Activated naive CD4-positive, alpha-beta T cell treated with anti-CD3 and anti-CD28 coated beads, Interleukin-2, amount 10 ng/mL, durations not matched to agents 7 days and 5 days (primary cell): ENCODE data around the gene LAIR2.

Source experiments
- CTCF ChIA-PET: fragments of 350-600 bp; sonication (Branson Sonifier 250); formaldehyde crosslinking; loops from one replicate; lab custom pipeline; 2021; ENCODE audit warnings: antibody characterized with exemption; lab: Charles Lee
- DNase-seq: peaks from one replicate; pipeline ENCODE4 v3.0.0-alpha.2; 2020
- H3K27ac Mint-ChIP-seq: one replicate; pipeline ENCODE4 v1.8.0; 2021; ENCODE audit warnings: mild to moderate bottlenecking, moderate library complexity, mixed read lengths
- H3K27me3 Mint-ChIP-seq: one replicate; pipeline ENCODE4 v1.8.0; 2021; ENCODE audit warnings: mild to moderate bottlenecking, mixed read lengths
- H3K36me3 Mint-ChIP-seq: one replicate; pipeline ENCODE4 v1.8.0; 2021; ENCODE audit warnings: mixed read lengths
- H3K4me1 Mint-ChIP-seq: one replicate; pipeline ENCODE4 v1.8.0; 2021; ENCODE audit warnings: mixed read lengths
- H3K4me3 Mint-ChIP-seq: one replicate; pipeline ENCODE4 v1.8.0; 2021; ENCODE audit warnings: mild to moderate bottlenecking, moderate library complexity, mixed read lengths
- H3K9me3 Mint-ChIP-seq: one replicate; pipeline ENCODE4 v1.8.0; 2021; ENCODE audit warnings: mixed read lengths

LAIR2 gene

DNA sequence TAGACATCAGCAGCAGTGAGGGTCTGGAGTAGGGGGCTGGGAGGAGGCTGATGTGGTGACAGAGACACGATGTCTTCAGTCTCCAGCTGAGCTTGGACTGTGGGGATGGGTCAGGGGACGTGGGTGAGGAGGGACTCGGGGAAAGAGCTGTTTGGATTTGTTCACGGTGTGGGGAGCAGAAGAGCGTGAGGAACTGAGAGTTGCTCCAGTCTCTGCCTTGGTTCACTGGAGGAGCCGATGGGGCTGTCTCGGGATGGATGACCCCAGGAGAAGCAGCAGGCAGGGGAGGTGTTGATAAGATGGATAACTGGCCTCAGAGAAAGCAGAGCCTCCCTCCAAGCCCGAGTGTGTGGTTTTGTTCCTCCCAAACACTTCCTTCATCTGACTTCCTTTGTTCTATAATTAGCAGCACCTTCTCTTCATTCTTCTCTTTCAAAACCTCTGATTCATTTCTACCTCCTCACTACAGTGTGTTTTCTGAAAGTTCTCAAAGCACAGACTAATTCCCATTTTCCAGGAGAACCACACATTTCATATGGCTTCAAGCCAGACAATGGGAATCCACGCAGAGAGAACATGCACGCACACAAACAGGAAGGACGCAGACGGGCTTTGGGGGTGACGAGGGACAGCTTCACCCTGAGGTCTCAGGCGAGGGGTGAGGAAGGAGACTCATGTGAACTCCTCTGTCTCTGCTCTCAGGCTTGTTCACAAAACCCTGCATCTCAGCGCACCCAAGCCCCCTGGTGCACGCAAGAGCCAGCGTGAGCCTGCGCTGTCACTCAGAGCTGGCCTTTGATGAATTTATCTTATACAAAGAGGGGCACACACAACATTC is 18.6 kb downstream of the LAIR2 start:
- H3K27me3 Mint-ChIP-seq, result peaks cover 14% of the 10 kb centered on the region
- peaks cover 70% of the 10 kb centered on the region for H3K4me1 Mint-ChIP-seq
- DNase-seq, result peak; percentile 48
- H3K9me3 Mint-ChIP-seq, result peaks cover 2% of the 10 kb centered on the region
- H3K27ac Mint-ChIP-seq, result peak overlapping the region; percentile 92
- peak overlapping the region; percentile 67 for H3K4me3 Mint-ChIP-seq
- H3K36me3 Mint-ChIP-seq, result peaks cover 13% of the 10 kb centered on the region
- CTCF ChIA-PET, result interaction anchor here (0.9 to 1.1 kb wide), 2 partner anchors 41 to 132 kb away, joined by 3 read pairs; no protein-coding TSS in a partner anchor

DNA sequence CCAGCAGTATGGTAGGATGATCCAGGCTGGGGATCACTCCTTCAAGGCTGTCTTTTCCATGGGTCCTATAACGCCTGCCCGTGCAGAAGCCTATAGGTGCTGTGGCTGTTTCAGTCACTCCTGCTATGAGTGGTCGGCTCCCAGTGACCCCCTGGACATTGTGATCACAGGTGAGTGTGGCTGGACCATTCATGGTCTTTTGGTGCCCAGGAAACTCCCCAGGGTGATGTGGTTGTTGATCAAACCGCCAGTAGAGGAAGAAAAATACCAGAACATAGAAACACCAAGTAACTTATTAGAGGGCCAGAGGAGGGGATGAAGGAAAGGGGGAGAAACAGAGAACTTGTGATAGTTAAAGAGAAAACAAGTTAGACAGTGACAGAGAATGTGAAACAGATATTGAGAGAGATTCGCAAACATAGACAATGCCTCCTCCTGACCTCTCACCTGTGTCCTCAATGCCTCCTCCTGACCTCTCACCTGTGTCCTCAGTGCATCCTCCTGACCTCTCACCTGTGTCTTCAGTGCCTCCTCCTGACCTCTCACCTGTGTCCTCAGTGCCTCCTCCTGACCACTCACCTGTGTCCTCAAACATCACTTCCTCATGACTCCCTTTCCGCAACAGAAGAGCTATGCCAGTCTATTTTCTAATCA is 19.4 kb downstream of the LAIR2 start:
- peaks cover 2% of the 10 kb centered on the region for H3K9me3 Mint-ChIP-seq
- H3K4me3 Mint-ChIP-seq, result peak overlapping the region; percentile 67
- peaks cover 20% of the 10 kb centered on the region for H3K27me3 Mint-ChIP-seq
- peaks cover 14% of the 10 kb centered on the region for H3K36me3 Mint-ChIP-seq
- peaks cover 70% of the 10 kb centered on the region for H3K4me1 Mint-ChIP-seq
- peak overlapping the region; percentile 92 for H3K27ac Mint-ChIP-seq
- no peak for DNase-seq
- CTCF ChIA-PET, result no interaction called here

DNA sequence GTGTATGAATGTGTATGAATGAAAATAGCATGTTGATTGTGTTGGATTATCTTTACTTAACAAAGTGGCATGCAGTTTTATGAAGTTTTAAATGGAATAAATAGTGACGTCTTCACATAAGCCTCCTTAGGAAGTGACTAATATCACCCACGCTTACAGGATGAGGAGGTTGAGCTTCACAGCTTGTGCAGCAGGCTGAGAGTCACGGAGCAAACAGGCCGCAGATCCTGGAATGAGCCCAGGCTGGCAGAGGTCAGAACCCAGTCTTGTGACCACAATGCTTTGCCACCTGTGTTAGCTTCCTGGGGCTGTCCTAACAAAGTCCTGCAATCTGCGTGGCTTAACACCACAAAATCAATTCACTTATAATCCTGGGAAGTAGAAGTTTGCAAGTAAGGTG is 20.8 kb downstream of the LAIR2 start:
- Mint-ChIP-seq H3K27ac (peak overlapping the region; percentile 82), H3K9me3 (peaks cover 10% of the 10 kb centered on the region), H3K4me3 (peak overlapping the region; percentile 21), H3K27me3 (peaks cover 25% of the 10 kb centered on the region), H3K36me3 (peaks cover 21% of the 10 kb centered on the region), H3K4me1 (peaks cover 66% of the 10 kb centered on the region)
- DNase-seq, result peak; percentile 65
- CTCF ChIA-PET, result no interaction called here

DNA sequence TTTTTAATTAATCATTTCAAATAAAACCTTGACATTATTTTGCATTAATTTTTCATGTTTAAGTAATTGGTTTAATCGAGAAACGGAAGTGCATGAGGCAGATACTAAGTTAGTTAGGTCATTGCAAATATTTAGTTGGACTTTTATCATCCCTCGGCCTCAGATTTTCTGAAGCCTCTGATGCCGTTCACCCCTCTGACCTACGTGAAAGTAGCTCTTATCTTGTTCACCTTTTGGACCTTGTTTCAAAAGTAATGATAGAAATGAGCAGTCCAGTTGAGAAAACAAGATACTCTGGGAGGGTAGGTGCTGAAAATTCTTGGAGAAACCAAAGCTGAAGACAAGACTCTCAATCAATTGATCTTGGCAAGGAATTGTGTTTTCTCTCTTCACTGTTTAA is 23.0 kb downstream of the LAIR2 start:
- peaks cover 15% of the 10 kb centered on the region for H3K36me3 Mint-ChIP-seq
- H3K4me3 Mint-ChIP-seq, result no peak overlapping the region
- CTCF ChIA-PET, result no interaction called here
- peaks cover 55% of the 10 kb centered on the region for H3K4me1 Mint-ChIP-seq
- H3K27me3 Mint-ChIP-seq, result peaks cover 34% of the 10 kb centered on the region
- peaks cover 10% of the 10 kb centered on the region for H3K9me3 Mint-ChIP-seq
- no peak for DNase-seq
- no peak overlapping the region for H3K27ac Mint-ChIP-seq

DNA sequence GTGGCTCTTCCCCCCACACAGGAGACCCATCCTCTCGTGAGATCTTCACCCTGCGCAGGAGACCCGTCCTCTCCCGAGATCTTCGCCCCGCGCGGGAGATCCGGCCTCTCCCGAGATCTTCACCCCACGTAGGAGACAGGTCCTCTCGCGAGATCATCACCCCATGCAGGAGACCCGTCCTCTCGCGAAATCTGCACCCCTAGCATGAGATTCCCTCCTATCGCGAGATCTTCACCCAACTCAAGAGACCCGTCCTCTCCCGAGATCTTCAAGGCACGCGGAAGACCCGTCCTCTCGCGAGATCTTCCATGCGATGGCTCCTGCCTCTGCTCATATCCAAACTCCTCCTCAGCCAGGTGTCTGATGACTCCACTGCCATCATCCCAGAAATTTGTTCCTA is 24.3 kb downstream of the LAIR2 start:
- Mint-ChIP-seq H3K4me1 (peaks cover 46% of the 10 kb centered on the region), H3K4me3 (no peak overlapping the region), H3K36me3 (peaks cover 14% of the 10 kb centered on the region), H3K9me3 (peaks cover 10% of the 10 kb centered on the region), H3K27me3 (peaks cover 34% of the 10 kb centered on the region), H3K27ac (no peak overlapping the region)
- no peak for DNase-seq
- CTCF ChIA-PET, result no interaction called here

DNA sequence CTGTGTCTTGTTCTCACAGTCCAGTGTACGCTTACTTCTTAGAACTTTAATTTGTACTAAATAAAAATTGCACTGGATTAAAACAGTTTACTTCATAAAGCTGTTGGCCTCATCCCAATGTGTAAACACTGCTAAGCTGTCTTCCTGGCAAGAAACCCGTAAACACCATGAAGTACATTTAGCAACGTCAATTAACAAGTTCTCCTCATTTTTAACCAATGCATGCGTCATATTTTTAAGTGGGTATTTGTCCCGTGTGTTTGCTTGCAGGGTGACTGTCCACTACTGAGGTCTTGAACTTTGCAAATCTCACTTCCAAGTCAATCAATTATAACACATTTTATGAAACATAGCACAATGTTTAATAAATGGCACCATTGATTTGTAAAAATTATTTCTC is 28.2 kb downstream of the LAIR2 start:
- Mint-ChIP-seq H3K9me3 (peaks cover 8% of the 10 kb centered on the region), H3K27ac (no peak overlapping the region), H3K27me3 (peaks cover 64% of the 10 kb centered on the region), H3K36me3 (peaks cover 8% of the 10 kb centered on the region), H3K4me1 (peaks cover 45% of the 10 kb centered on the region), H3K4me3 (no peak overlapping the region)
- no peak for DNase-seq
- CTCF ChIA-PET, result no interaction called here

DNA sequence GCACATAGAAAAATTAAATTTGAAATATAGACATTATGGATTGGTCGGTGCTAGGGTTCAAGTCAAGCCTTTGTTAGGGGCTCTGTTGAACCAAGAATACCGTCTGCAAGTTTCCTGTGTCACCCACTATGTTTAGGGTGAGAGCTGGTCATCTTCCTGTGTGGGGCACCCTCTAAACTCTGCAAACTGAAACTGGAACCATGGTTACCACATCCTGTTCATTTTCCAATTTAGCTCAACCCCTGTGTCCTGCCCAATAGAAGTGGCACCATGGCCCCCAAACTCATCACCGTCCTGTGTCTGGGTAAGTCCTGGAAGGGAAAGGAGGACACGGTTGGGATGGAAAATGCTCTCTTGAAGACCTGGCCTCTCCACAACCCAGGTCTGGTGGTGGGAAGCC is 29.9 kb downstream of the LAIR2 start:
- H3K27me3 Mint-ChIP-seq, result peaks cover 69% of the 10 kb centered on the region
- peak overlapping the region; percentile 37 for H3K4me3 Mint-ChIP-seq
- CTCF ChIA-PET, result no interaction called here

DNA sequence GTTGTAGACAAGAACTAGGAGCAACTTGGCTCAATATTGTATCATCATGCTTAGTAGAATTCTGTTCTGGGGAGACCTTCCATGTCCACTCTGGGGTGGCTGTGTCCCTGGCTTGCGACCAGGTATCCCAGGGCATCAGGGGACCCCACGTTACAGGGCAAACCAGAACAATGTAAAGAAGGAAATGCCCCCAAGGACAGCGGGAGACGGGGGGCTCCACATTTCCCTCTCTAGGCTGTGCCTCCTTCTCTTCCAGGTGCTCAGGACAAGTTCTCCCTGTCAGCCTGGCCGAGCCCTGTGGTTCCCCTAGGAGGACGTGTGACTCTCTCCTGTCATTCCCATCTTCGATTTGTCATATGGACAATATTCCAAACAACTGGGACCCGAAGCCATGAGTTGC is 30.8 kb downstream of the LAIR2 start:
- no peaks in the 10 kb centered on the region for H3K9me3 Mint-ChIP-seq
- peaks cover 2% of the 10 kb centered on the region for H3K36me3 Mint-ChIP-seq
- no peak overlapping the region for H3K4me3 Mint-ChIP-seq
- no peak overlapping the region for H3K27ac Mint-ChIP-seq
- DNase-seq, result no peak
- H3K27me3 Mint-ChIP-seq, result peaks cover 69% of the 10 kb centered on the region
- peaks cover 42% of the 10 kb centered on the region for H3K4me1 Mint-ChIP-seq
- CTCF ChIA-PET, result no interaction called here

More for the DNA sequence above, 29.9 kb downstream of the LAIR2 start:
- DNase-seq, result peak; percentile 48
- Mint-ChIP-seq H3K27ac (no peak overlapping the region), H3K36me3 (peaks cover 3% of the 10 kb centered on the region), H3K9me3 (peaks cover 4% of the 10 kb centered on the region), H3K4me1 (peaks cover 45% of the 10 kb centered on the region)

DNA sequence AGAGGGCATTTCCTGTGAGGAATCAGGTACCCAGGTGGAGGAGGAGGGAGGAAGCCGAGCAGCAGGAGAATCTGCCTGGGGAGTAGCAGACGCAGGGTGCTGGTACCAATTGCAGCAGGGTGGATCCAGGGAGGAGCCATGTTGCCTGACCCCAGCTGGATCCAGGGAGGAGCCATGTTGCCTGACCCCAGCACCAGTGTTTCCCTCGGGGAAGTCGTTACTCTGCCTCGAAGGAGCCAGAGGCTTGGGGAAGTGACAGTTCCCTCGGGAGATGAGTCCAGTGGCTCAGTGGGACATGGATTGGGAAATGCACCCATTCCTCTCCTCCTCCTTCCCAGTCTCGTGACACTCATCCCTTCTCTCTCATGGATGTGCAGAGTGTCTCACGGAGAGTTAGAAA is 31.5 kb downstream of the LAIR2 start:
- CTCF ChIA-PET, result no interaction called here
- no peak overlapping the region for H3K27ac Mint-ChIP-seq
- H3K9me3 Mint-ChIP-seq, result no peaks in the 10 kb centered on the region
- peaks cover 5% of the 10 kb centered on the region for H3K36me3 Mint-ChIP-seq
- H3K4me1 Mint-ChIP-seq, result peaks cover 35% of the 10 kb centered on the region
- peaks cover 72% of the 10 kb centered on the region for H3K27me3 Mint-ChIP-seq
- no peak overlapping the region for H3K4me3 Mint-ChIP-seq
- DNase-seq, result no peak

DNA sequence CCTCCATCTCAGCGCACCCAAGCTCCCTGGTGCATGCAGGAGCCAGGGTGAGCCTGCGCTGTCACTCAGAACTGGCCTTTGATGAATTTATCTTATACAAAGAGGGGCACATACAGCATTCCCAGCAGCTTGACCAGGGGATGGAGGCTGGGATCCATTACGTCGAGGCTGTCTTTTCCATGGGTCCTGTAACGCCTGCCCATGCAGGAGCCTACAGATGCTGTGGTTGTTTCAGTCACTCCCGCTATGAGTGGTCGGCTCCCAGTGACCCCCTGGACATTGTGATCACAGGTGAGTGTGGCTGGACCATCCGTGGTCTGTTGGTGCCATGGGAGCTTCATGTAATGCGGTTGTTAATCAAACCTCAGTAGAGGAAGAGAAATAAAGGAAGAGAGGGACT is 33.0 kb downstream of the LAIR2 start:
- no peak overlapping the region for H3K4me3 Mint-ChIP-seq
- H3K27me3 Mint-ChIP-seq, result peaks cover 76% of the 10 kb centered on the region
- DNase-seq, result no peak
- peaks cover 5% of the 10 kb centered on the region for H3K36me3 Mint-ChIP-seq
- no peak overlapping the region for H3K27ac Mint-ChIP-seq
- H3K9me3 Mint-ChIP-seq, result no peaks in the 10 kb centered on the region
- H3K4me1 Mint-ChIP-seq, result peaks cover 33% of the 10 kb centered on the region
- CTCF ChIA-PET, result no interaction called here

DNA sequence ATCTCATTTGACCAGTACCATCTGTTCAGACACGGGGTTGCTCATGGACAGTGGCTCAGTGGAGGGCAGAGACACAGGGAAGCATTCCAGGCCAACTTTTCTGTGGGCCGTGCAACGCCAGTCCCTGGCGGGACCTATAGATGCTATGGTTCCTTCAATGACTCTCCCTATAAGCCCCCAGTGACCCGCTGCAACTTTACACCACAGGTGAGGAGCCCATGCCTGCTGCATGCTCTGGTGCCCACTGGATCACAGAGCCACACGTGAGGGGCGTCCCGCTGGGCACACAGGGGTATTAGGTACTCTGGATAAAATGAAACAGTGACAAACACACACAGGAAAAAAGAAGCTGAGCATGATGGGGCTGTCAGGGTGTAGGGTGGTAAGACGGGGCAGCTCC is 34.3 kb downstream of the LAIR2 start:
- CTCF ChIA-PET, result no interaction called here
- H3K27ac Mint-ChIP-seq, result no peak overlapping the region
- no peak overlapping the region for H3K4me3 Mint-ChIP-seq
- H3K4me1 Mint-ChIP-seq, result peaks cover 38% of the 10 kb centered on the region
- H3K9me3 Mint-ChIP-seq, result no peaks in the 10 kb centered on the region
- peaks cover 81% of the 10 kb centered on the region for H3K27me3 Mint-ChIP-seq
- H3K36me3 Mint-ChIP-seq, result peaks cover 5% of the 10 kb centered on the region
- DNase-seq, result no peak

DNA sequence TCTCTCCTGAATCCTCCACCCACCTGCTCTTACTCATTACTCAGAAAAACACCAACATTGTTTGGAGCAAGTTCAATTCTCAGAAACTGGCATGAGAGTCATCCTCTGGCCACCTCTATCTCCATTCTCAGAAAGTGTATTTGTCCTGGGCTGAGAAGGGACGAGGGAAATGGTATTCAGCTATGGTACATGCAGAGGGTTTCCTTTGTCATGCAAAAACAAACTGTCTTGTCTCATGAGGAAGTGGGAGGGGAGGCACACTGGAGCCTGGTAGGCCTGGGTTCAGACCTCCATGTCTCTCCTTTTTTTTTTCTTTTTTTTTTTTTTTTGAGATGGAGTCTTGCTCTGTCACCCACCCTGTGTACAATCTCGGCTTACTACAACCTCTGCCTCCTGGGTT is 39.1 kb downstream of the LAIR2 start:
- no peaks in the 10 kb centered on the region for H3K9me3 Mint-ChIP-seq
- no peak for DNase-seq
- H3K27me3 Mint-ChIP-seq, result peaks cover 48% of the 10 kb centered on the region
- CTCF ChIA-PET, result interaction anchor here (0.6 kb wide), 1 partner anchor 133 kb away, joined by 3 read pairs; no protein-coding TSS in a partner anchor
- peaks cover 5% of the 10 kb centered on the region for H3K36me3 Mint-ChIP-seq
- peak overlapping the region; percentile 12 for H3K27ac Mint-ChIP-seq
- H3K4me3 Mint-ChIP-seq, result no peak overlapping the region
- peaks cover 16% of the 10 kb centered on the region for H3K4me1 Mint-ChIP-seq

DNA sequence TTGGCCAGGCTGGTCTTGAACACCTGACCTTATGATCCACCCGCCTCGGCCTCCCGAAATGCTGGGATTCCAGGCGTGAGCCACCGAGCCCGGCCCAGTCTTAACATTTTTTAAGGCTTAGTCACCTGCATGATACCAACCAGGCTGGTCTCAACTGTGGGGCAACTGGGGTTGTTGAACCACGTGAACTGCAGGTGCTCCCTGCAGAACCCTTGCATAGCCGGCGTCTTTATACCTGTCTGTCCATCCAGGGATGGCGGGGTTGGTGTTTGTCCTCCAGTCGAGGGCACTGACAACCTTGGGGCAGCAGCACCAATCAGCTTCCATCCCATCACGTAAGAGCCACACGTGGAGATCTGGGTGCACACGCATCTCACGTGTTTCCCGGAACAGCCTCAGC is 46.2 kb downstream of the LAIR2 start:
- Mint-ChIP-seq H3K27me3 (peaks cover 25% of the 10 kb centered on the region), H3K9me3 (peaks cover 4% of the 10 kb centered on the region), H3K36me3 (no peaks in the 10 kb centered on the region), H3K4me1 (peaks cover 13% of the 10 kb centered on the region), H3K27ac (no peak overlapping the region), H3K4me3 (no peak overlapping the region)
- no peak for DNase-seq
- CTCF ChIA-PET, result no interaction called here

DNA sequence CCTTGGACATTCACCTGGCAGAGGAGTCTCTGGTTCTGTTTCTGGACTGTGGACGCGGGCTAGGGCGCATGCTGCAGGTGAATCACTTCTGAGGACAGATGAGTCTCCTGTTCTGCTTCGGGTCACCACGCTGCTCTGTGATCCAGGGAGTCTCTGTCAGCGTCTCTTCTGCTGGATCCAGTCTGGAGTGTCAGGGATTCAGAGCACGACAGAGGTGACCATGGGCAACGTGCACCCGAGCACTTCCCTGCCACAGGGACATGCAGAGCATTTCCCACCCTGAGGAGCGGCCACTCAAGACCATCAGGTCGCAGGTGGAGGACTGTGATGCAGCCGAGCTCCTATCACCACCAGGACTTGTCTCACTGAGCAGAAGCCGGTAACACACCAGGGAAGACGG is 46.6 kb downstream of the LAIR2 start:
- Mint-ChIP-seq H3K27ac (no peak overlapping the region), H3K27me3 (peaks cover 29% of the 10 kb centered on the region), H3K36me3 (no peaks in the 10 kb centered on the region), H3K4me3 (no peak overlapping the region), H3K9me3 (peaks cover 4% of the 10 kb centered on the region), H3K4me1 (peaks cover 13% of the 10 kb centered on the region)
- CTCF ChIA-PET, result no interaction called here
- DNase-seq, result no peak

DNA sequence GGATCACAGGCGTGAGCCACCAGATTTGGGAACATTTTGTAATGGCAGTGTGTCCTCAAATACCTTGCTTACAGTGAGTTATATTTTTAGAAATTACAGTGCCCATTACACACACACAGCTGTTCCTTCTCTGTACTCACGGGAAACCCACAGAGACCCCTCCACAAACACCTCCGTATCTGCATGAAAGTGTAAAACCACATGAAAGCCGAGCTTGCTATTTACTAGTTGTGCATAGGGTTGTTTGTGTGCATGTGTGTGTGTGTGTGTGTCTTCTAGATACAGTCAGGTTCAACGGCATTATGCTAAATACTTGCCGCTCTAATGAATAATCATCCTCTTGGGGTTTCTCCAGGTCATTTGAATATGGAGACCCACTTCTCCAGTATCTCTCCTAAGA is 48.7 kb downstream of the LAIR2 start:
- Mint-ChIP-seq H3K4me1 (peaks cover 13% of the 10 kb centered on the region), H3K27ac (no peak overlapping the region), H3K27me3 (peaks cover 44% of the 10 kb centered on the region), H3K36me3 (no peaks in the 10 kb centered on the region), H3K9me3 (peaks cover 4% of the 10 kb centered on the region), H3K4me3 (no peak overlapping the region)
- CTCF ChIA-PET, result no interaction called here
- DNase-seq, result peak; percentile 32
